NCI-H128 (cell line): ENCODE results near the gene GRM4.

ENCODE experiments used
- DNase-seq: peaks from one replicate; lab custom pipeline; 2025; ENCODE audit not compliant: unreplicated experiment; lab: John Stamatoyannopoulos, UW

GRM4 gene

GRCh38 chr6:34143196-34143883 is 2.5 kb downstream of the GRM4 start:
- no peak for DNase-seq

DNA sequence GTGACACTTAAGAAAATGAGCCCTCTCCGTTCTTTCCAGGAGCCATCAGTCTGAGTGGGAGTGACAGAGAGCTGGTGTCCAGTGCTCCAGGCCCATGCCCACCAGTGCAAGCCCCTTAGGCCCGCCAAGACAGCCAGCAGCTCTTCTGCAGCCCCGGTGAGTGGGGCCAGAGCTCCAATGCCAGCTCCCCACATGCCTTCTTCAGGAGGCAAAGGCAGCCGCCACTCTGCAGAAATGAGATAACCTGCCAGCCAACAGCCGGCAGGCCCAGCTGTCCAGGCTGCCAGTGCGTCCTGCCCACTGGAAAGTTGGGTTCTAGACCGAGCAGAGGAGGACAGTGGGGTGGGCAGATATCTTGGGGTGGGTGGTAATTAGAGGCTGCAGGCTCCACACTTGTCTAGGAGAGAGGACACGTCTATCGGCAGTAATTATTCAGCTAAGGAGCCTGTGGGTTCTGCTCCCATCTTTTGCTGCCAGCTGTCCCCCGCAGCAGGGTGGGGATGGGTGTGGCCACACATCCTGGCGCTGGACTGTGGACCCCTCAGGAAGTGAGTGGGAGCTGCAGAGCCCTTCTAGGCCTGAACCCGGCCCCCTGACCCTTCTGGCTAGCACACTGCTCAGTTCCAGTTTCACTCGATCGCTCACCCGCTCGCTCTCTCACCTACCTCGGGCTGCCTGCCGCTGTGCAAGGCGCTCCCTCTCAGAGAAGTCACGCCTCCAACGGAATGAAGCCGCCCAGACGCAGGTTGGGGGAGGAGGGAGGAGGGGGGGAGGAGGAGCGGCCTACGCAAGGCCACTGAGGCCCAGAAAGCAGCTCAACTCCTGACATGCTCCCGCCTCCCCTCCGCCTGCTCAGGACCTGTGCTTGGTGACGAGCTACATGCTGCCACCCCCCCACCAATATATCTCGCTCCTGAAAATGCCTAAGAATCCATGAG is 3.6 kb downstream of the GRM4 start:
- DNase-seq = no peak

GRCh38 chr6:34140075-34140474 is 5.8 kb downstream of the GRM4 start:
- no peak for DNase-seq

- DNase-seq = no peak
Observed at GRCh38 chr6:34138914-34139510, 6.9 kb downstream of the GRM4 start.

- no peak for DNase-seq
Observed at GRCh38 chr6:34138191-34138590, 7.7 kb downstream of the GRM4 start.

DNA sequence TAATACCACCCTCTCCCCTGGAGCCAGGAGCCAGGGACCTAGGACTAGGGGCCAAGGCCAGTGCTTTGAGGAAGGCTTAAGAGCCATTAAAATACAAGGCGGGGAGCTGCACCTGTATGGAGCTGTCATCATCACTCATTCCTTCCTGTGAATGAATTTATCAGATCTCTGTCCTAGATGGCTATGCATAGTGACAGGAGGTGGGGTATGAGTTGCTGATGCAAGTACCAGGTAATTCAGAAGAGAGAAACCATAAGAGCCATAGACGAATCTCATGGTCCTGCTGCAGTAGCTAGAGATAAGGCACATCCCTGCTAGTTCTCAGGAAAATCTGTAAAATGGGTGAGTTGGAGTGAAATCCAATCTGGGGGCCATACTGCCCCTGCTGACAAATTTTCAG is 10.3 kb downstream of the GRM4 start:
- no peak for DNase-seq

- DNase-seq = no peak
Observed at GRCh38 chr6:34132486-34133185, 13.3 kb downstream of the GRM4 start.

DNA sequence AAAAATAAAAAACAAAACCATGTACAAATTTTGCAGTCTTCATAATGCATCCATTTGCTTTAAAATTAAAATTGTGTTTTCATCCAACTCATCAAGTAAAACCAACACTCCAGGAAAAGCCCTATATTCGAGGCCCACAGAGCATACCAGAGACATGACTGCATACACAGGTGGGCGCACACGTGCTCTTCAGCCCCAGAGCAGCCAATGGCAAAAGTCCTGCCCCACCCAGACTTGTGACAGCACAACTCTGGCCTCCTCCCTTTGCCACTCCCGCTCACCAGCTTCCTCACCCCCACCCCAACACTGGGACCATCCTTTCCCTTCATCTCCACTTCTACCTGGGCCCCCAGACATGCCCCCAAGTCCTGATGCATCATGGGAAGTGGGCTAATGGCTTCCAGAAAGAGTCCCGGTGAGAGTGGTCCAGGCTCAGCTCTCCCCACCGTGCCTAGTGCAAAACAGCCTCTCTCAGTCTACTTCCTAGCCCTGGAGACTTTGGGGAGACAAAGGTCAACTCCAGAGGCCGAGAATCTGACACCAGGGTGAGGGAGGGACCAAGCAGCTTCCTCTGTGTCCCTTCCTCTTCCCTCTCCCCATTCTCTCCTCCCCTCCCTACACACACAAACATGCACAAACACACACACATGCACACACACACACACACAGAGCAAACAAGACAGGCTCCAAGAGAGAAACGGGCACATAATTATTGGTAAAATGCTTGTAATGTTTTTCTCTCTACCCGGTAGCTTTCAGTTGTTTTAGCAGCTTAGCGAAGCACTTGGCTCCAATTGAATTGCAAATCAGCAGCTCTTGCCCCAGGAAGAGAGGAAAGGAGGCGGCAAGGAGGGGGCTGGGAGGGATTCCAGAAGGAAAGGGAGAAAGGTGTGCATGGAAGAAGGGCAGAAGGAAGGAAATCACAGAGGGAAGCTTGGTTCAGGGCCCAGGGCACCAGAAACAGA is 14.3 kb downstream of the GRM4 start:
- DNase-seq = no peak

- no peak for DNase-seq
Observed at GRCh38 chr6:34130862-34131261, 15.0 kb downstream of the GRM4 start.

DNA sequence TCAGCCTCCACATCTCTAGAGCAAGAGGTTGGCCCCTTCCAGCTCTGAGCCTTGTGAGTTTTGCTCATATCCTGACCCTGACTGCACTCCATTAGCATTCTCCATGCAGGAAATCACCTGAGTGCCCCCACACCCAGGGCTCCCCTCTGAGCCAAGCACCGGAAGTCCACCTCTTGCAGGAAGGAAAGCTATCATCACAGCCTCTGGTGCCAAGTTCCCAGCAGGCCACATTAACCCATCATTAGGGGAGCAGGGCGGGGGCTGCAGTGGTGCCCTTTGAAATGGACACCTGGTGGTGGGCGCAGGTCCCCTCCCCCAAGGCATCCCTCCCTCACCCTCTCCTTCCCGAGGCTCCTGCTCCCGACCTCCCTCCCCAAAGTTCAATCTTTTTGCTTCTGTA is 16.1 kb downstream of the GRM4 start:
- no peak for DNase-seq

DNA sequence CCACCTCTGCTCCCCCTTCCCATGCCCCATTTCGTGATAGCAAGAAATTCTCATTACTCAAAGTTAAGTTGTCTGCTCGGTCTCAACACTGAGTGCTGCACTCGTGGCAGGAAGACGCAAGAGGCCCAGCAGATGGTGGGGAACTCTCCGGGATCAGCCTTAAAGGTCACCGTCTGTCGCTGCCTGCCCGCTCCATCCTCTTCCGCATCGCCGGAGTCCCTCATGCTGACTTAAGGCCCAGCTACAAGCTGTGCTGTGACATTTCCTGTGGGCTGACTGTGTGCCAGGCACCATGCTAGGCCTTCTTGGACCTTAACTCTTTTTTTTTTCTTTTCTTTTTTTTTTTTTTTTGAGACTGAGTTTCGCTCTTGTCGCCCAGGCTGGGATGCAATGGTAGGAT is 17.8 kb downstream of the GRM4 start:
- no peak for DNase-seq

- DNase-seq = no peak
Observed at GRCh38 chr6:34126419-34126818, 19.5 kb downstream of the GRM4 start.

- no peak for DNase-seq
Observed at GRCh38 chr6:34125939-34126338, 19.9 kb downstream of the GRM4 start.

- no peak for DNase-seq
Observed at GRCh38 chr6:34120953-34121675, 24.8 kb downstream of the GRM4 start.

DNA sequence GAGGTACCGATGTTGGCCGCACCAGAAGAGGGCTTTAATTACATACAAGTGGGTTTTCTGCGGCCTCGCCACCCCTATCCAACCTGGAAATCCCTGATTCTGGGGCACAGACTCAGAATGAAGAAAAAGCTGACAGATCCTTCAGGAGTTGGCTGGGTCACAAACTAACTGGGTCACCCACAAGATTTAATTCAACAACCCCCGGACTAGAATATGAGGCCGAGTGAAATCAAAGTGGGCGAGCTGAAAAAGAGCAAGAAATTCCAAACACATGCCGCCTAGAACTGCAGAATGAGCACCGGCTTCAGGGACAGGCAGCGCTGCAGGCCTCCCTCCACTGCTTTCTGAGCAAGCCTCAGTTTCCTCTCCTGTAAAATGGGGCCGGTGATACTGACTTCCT is 30.0 kb downstream of the GRM4 start:
- no peak for DNase-seq

- DNase-seq = no peak
Observed at GRCh38 chr6:34115403-34115795, 30.5 kb downstream of the GRM4 start.

GRCh38 chr6:34114695-34115402 is 31.0 kb downstream of the GRM4 start:
- DNase-seq = no peak

DNA sequence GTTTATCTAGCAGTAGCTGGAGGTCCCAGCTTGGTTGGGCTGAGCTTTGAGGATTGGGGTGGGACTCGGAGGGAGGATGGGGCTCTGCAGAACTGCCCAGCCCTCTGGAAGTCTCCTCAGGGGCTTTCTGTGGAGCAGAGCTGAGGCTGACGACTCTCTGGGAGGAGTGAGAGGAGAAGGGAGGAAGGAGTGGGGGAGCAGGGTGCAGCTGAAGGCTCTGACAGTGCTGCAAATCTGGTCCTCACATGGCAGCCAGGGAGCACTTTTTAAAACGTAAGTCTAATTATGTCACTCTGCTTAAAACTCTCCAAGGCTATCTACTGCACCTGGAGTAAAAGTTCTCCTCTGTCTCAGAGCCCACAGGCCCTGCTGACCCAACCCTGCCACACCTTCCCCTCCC is 32.4 kb downstream of the GRM4 start:
- no peak for DNase-seq

DNA sequence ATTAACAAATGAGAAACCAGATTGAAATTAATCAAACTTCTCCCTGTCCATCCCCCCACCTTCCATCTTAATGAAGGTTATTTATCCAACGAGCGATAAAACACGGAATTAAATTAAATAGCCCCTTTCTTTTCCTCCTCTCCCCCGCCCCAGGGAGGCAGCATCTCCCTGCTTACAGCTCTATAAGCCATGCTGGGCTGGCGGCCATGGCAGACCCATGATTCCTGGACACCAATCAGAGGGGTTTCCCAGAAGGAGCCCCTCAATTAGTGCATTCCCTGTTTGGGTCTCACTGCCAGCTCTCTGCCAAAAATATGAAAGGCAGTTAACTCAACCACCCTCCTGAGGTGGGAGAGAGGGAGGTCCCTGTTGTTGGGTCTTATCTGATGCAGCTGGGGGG is 33.8 kb downstream of the GRM4 start:
- no peak for DNase-seq
